ENCODE measurements around the gene PEX26.

DNA sequence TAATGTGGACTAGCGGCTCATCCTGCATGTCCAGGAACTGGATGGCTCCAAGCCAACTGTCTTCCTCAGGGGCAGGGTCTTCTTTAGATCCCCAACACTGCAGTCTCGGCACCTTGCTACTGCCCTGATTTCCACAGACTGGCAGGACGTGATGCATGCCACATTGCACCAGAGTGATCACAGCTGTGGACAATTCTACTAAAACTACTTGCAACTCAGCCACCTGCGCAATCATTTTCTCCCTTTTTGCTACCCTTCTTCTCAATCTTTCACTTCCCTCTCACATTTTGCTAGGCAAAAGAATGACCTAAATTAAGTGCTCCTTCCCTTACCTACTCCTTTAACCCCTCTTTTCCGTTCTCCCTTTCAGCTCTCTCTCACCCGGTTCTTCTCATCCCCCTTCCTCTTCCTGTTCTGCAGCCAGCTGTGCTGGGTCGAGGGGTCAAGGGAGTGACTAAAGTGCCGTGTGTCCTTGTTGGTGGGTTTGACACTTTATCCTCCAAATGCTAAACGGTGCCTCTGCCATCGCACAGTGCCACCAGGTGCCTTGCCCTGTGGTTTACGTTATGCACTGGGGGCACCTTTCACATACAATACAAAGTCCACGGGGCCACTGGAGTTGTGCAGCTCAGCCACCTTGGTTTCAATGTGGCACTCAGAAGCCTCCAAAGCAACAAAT is 11.5 kb upstream of the PEX26 start:
- TF ChIP-seq POLR2AphosphoS5 (IDR thresholded peaks at IDR 0.05) (no peak), POLR2A (IDR thresholded peaks at IDR 0.05) (no peak)
- TF ChIP-seq, protein P1, sequence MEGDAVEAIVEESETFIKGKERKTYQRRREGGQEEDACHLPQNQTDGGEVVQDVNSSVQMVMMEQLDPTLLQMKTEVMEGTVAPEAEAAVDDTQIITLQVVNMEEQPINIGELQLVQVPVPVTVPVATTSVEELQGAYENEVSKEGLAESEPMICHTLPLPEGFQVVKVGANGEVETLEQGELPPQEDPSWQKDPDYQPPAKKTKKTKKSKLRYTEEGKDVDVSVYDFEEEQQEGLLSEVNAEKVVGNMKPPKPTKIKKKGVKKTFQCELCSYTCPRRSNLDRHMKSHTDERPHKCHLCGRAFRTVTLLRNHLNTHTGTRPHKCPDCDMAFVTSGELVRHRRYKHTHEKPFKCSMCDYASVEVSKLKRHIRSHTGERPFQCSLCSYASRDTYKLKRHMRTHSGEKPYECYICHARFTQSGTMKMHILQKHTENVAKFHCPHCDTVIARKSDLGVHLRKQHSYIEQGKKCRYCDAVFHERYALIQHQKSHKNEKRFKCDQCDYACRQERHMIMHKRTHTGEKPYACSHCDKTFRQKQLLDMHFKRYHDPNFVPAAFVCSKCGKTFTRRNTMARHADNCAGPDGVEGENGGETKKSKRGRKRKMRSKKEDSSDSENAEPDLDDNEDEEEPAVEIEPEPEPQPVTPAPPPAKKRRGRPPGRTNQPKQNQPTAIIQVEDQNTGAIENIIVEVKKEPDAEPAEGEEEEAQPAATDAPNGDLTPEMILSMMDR (IDR thresholded peaks at IDR 0.05): no peak
